Measurements from ENCODE around the gene LYPD8. TPM values are rescaled to one million over a fixed set of nuclear protein-coding genes. Genes with fewer than 3 reads are reported as not detected.
A peak's percentile ranks its signal among the peaks of the same experiment; 100 is the strongest.

LYPD8 gene
- total and polyA plus RNA-seq, 9 of the 15 experiments (the other 6 are each of a cell fraction or from before 2014, with no cell fraction given), result 0.50 to 2.1 (median 1.3) TPM

- TF ChIP-seq MLX (CRISPR knock-in tag; conservative IDR thresholded peaks at IDR 0.05) (peak in 1 of 2 experiments; percentile 73; a peak in 1 of 4 replicates), FOS (IDR thresholded peaks at IDR 0.05; ENCODE audit: extremely low read depth, insufficient read length) (peak; percentile 66), XRCC4 (IDR thresholded peaks at IDR 0.05; ENCODE audit: extremely low read depth, insufficient read depth, insufficient read length) (no peak), PKNOX1 (IDR thresholded peaks at IDR 0.05) (no peak), BRF1 (IDR thresholded peaks at IDR 0.05; ENCODE audit: borderline replicate concordance, extremely low read depth, insufficient read length) (no peak), EHMT2 (IDR thresholded peaks at IDR 0.05) (no peak), ZNF609 (CRISPR knock-in tag; IDR thresholded peaks at IDR 0.05; ENCODE audit: borderline replicate concordance) (no peak), HOMEZ (CRISPR knock-in tag; IDR thresholded peaks at IDR 0.05) (no peak), LARP7 (IDR thresholded peaks at IDR 0.05) (no peak), ZNF75A (CRISPR knock-in tag; IDR thresholded peaks at IDR 0.05) (no peak), PHF20 (IDR thresholded peaks at IDR 0.05; ENCODE audit: partially characterized antibody) (no peak), FOXK2 (conservative IDR thresholded peaks at IDR 0.05 in 1 of 2, IDR thresholded peaks at IDR 0.05 in 1 of 2; ENCODE audit: low read depth in 2 of 2) (no peak), CREB5 (CRISPR knock-in tag; IDR thresholded peaks at IDR 0.05) (no peak), SREBF2 (CRISPR knock-in tag; IDR thresholded peaks at IDR 0.05) (no peak), NR0B1 (IDR thresholded peaks at IDR 0.05; ENCODE audit: partially characterized antibody) (no peak)
Observed at GRCh38 chr1:248691567-248692155, 63.9 kb downstream of the LYPD8 start (continued).

Data from K562 (cell line).